ENCODE data around the gene SDK2.

Gene SDK2

GRCh38 chr17:73536700-73537605 lies 107.3 kb downstream of the SDK2 start:
- no peak for TF ChIP-seq CTCF (IDR thresholded peaks at IDR 0.05; ENCODE audit: low read depth, low read length)
- no peak overlapping the region for H3K4me3 ChIP-seq (ENCODE audit: low read depth, low read length)
- in situ Hi-C loops (cut with HindIII; ENCODE audit: low sequenced_read_pairs): no loop called here
- no peak for DNase-seq (ENCODE audit: low read depth, low spot score)

- TF ChIP-seq CTCF (IDR thresholded peaks at IDR 0.05; ENCODE audit: low read depth, low read length): no peak
- no peak for DNase-seq (ENCODE audit: low read depth, low spot score)
- no peak overlapping the region for H3K4me3 ChIP-seq (ENCODE audit: low read depth, low read length)
- in situ Hi-C loops (cut with HindIII; ENCODE audit: low sequenced_read_pairs): no loop called here
Measured at GRCh38 chr17:73535746-73536145, 108.5 kb downstream of the SDK2 start.

GRCh38 chr17:73534209-73534909 lies 109.9 kb downstream of the SDK2 start:
- DNase-seq (ENCODE audit: low read depth, low spot score): no peak
- in situ Hi-C loops (cut with HindIII; ENCODE audit: low sequenced_read_pairs): no loop called here
- TF ChIP-seq CTCF (IDR thresholded peaks at IDR 0.05; ENCODE audit: low read depth, low read length): no peak
- H3K4me3 ChIP-seq (ENCODE audit: low read depth, low read length): no peak overlapping the region

- in situ Hi-C loops (cut with HindIII; ENCODE audit: low sequenced_read_pairs): no loop called here
- no peak for TF ChIP-seq CTCF (IDR thresholded peaks at IDR 0.05; ENCODE audit: low read depth, low read length)
- H3K4me3 ChIP-seq (ENCODE audit: low read depth, low read length): no peak overlapping the region
- no peak for DNase-seq (ENCODE audit: low read depth, low spot score)
Measured at GRCh38 chr17:73533781-73534180, 110.5 kb downstream of the SDK2 start.

- no peak for TF ChIP-seq CTCF (IDR thresholded peaks at IDR 0.05; ENCODE audit: low read depth, low read length)
- H3K4me3 ChIP-seq (ENCODE audit: low read depth, low read length): no peak overlapping the region
- no peak for DNase-seq (ENCODE audit: low read depth, low spot score)
- in situ Hi-C loops (cut with HindIII; ENCODE audit: low sequenced_read_pairs): no loop called here
Measured at GRCh38 chr17:73533127-73533526, 111.1 kb downstream of the SDK2 start.

- in situ Hi-C loops (cut with HindIII; ENCODE audit: low sequenced_read_pairs): no loop called here
- no peak for TF ChIP-seq CTCF (IDR thresholded peaks at IDR 0.05; ENCODE audit: low read depth, low read length)
Measured at GRCh38 chr17:73532421-73532901, 111.8 kb downstream of the SDK2 start.

More at GRCh38 chr17:73532421-73532901, 111.8 kb downstream of the SDK2 start:
- no peak for DNase-seq (ENCODE audit: low read depth, low spot score)
- no peak overlapping the region for H3K4me3 ChIP-seq (ENCODE audit: low read depth, low read length)

Measured in astrocyte of the spinal cord (primary cell).